CD4-positive, CD25-positive, alpha-beta regulatory T cell (primary cell): ENCODE data around the gene CCDC91. TPM values are rescaled to one million over a fixed set of nuclear protein-coding genes. Genes with fewer than 3 reads are reported as not detected.

ENCODE experiments used
- ATAC-seq, 2 donors: fragments of 150-1000 bp; cut with Tn5 transposase; one replicate each; pipeline ENCODE4 v1.10.0; 2021; ENCODE audit warnings: low read depth in 2 of 2, moderate number of reproducible peaks in 2 of 2, moderate library complexity in 1 of 2
- DNase-seq, 3 donors: peaks; one replicate each; pipeline versions ENCODE4 v3.0.0 to v3.0.0-alpha.2; 2012 to 2022; ENCODE audit warnings: mixed read lengths in 1 of 3
- H3K27ac ChIP-seq: one replicate; pipeline ENCODE4 v1.7.0; 2013; ENCODE audit warnings: mild to moderate bottlenecking, low read length; ENCODE audit not compliant: insufficient read depth, poor library complexity, severe bottlenecking
- H3K27me3 ChIP-seq: one replicate; pipeline ENCODE4 v1.7.0; 2013; ENCODE audit warnings: low read length; ENCODE audit not compliant: control insufficient read depth, insufficient read depth
- H3K36me3 ChIP-seq: one replicate; pipeline ENCODE4 v1.7.0; 2013; ENCODE audit warnings: mild to moderate bottlenecking, low read length, moderate library complexity; ENCODE audit not compliant: control insufficient read depth, insufficient read depth
- H3K4me1 ChIP-seq: 2 replicates; pipeline ENCODE4 v1.7.0; 2013; ENCODE audit warnings: mild to moderate bottlenecking, low read length; ENCODE audit not compliant: insufficient read depth, control insufficient read depth, poor library complexity, severe bottlenecking
- H3K4me3 ChIP-seq: one replicate; pipeline ENCODE4 v1.7.0; 2013; ENCODE audit warnings: low read depth, mild to moderate bottlenecking, low read length, moderate library complexity
- H3K9me3 ChIP-seq, 2 experiments: 1 replicate in 1 of 2; 2 replicates in 1 of 2; pipeline ENCODE4 v1.7.0; 2013; ENCODE audit warnings: low read length in 2 of 2, mild to moderate bottlenecking in 1 of 2, moderate library complexity in 1 of 2; ENCODE audit not compliant: control insufficient read depth in 2 of 2
- H3K27ac Mint-ChIP-seq, 3 donors: one replicate each; pipeline ENCODE4 v1.8.0; 2020 to 2022; ENCODE audit warnings: mild to moderate bottlenecking in 3 of 3, mixed read lengths in 3 of 3, moderate library complexity in 2 of 3
- H3K27me3 Mint-ChIP-seq: one replicate; pipeline ENCODE4 v1.8.0; 2022; ENCODE audit warnings: mild to moderate bottlenecking, mixed read lengths
- H3K36me3 Mint-ChIP-seq: one replicate; pipeline ENCODE4 v1.8.0; 2020; ENCODE audit warnings: mixed read lengths
- H3K4me1 Mint-ChIP-seq, 4 donors: one replicate each; pipeline ENCODE4 v1.8.0; 2020 to 2022; ENCODE audit warnings: mixed read lengths in 4 of 4, mild to moderate bottlenecking in 1 of 4
- H3K4me3 Mint-ChIP-seq, 4 donors: one replicate each; pipeline ENCODE4 v1.8.0; 2020 to 2022; ENCODE audit warnings: mild to moderate bottlenecking in 4 of 4, mixed read lengths in 4 of 4, moderate library complexity in 3 of 4
- H3K9me3 Mint-ChIP-seq, 7 donors: one replicate each; pipeline ENCODE4 v1.8.0; 2020 to 2022; ENCODE audit warnings: mixed read lengths in 7 of 7, mild to moderate bottlenecking in 3 of 7, moderate library complexity in 2 of 7
- polyA plus RNA-seq, 4 donors: library from polyadenylated mRNA; unstranded; fragments of 300-500 nt; fragmentation: Illumina TruSeq; gene quantifications; one replicate each; pipeline ENCODE4 v1.2.3, GENCODE V29; 2021
- total RNA-seq: library from RNA; stranded (reverse); gene quantifications from one replicate; pipeline ENCODE4 v1.2.3, GENCODE V29; 2022

Gene CCDC91
- total and polyA plus RNA-seq, 5 donors from 2014 or later, result 59.4 to 74.0 (median 66.2) TPM

DNA sequence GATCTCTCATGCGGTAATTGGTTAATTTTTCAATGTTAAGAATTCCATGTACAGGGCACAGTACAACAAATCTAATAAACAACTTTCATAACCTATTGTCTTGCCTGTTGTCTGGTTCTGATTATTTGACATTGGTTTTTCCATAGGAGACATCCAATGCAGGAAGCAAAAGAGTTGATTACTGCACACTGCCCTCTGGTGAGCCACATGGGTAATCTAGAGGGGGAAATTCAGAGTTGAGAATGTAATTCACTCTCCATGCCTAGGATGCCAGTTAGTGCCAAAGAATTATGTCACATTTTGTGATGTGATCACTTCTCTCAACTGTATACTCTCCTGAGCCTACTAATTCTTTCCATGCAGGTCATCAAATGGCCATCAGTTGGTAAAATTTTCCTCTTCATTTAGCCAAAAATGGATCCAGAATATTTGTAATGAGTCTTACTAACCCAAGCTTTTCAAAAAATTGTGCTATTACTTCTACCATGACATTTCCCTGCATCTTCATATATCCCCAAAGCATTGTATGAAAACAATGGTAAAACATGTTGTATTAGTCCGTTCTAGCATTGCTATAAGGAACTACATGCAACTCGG is 17.7 kb upstream of the CCDC91 start:
- H3K27me3 ChIP-seq, result no peaks in the 10 kb centered on the region
- Mint-ChIP-seq H3K4me3 (no peak overlapping the region), H3K27me3 (no peaks in the 10 kb centered on the region), H3K27ac (no peak overlapping the region), H3K9me3 (peaks cover 0 to 5% (median 0%) of the 10 kb centered on the region in 7 donors), H3K36me3 (peaks cover 9% of the 10 kb centered on the region), H3K4me1 (peaks cover 7 to 10% (median 8%) of the 10 kb centered on the region in 4 donors)
- H3K27ac ChIP-seq, result no peak overlapping the region
- H3K4me1 ChIP-seq, result no peaks in the 10 kb centered on the region
- H3K4me3 ChIP-seq, result no peak overlapping the region
- no peaks in the 10 kb centered on the region for H3K36me3 ChIP-seq
- no peaks in the 10 kb centered on the region for H3K9me3 ChIP-seq
- ATAC-seq, result no peak
- DNase-seq, result no peak

DNA sequence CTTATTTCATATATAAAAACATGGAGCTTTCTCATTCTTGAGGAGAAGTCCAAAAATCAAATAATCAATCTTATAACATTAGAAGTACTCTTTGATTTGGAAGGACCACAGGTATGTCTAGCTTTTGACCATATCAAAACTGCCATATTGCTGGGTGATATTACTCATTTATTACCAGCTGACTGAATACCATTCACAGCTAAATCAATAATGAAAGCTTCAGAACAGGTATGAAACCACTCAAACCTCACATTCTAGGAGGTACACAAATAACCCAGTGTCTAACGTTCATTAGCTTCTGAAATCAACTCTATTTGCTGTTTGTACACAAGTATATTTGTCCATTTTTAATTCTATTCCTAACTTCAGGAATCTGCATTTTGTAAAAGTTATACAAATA is 16.8 kb upstream of the CCDC91 start:
- no peaks in the 10 kb centered on the region for H3K27me3 ChIP-seq
- Mint-ChIP-seq H3K4me3 (no peak overlapping the region), H3K27ac (no peak overlapping the region), H3K9me3 (peaks cover 0 to 4% (median 0%) of the 10 kb centered on the region in 7 donors), H3K27me3 (no peaks in the 10 kb centered on the region), H3K4me1 (peaks cover 7 to 10% (median 8%) of the 10 kb centered on the region in 4 donors), H3K36me3 (peaks cover 9% of the 10 kb centered on the region)
- H3K4me1 ChIP-seq, result no peaks in the 10 kb centered on the region
- H3K36me3 ChIP-seq, result no peaks in the 10 kb centered on the region
- no peak overlapping the region for H3K4me3 ChIP-seq
- no peaks in the 10 kb centered on the region for H3K9me3 ChIP-seq
- no peak for DNase-seq
- H3K27ac ChIP-seq, result no peak overlapping the region
- no peak for ATAC-seq

DNA sequence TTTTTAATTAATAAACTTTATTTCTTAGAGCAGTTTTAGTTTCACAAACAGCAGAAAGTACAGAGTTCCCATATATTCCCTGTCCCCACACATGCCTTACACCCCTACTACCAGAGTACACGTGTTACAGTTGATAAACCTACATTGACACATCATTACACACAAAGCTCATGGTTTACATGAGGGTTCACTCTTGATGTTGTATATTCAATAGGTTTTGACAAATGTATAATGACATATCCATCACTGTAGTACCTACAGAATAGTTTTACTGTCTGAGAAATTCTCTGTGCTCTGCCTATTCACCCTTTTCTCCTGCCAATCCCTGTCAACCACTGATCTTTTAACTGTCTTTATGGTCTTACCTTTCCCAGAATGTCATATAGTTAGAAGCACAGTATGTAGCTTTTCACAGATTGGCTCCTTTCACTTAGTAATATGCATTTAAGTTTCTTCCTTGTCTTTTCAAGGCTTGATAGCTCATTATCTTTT is 15.1 kb upstream of the CCDC91 start:
- Mint-ChIP-seq H3K27ac (no peak overlapping the region), H3K9me3 (peaks cover 0 to 6% (median 0%) of the 10 kb centered on the region in 7 donors), H3K36me3 (peaks cover 9% of the 10 kb centered on the region), H3K27me3 (no peaks in the 10 kb centered on the region), H3K4me3 (no peak overlapping the region), H3K4me1 (peaks cover 7 to 10% (median 8%) of the 10 kb centered on the region in 4 donors)
- DNase-seq, result no peak
- Histone ChIP-seq H3K36me3 (no peaks in the 10 kb centered on the region), H3K4me1 (no peaks in the 10 kb centered on the region), H3K4me3 (no peak overlapping the region), H3K27ac (no peak overlapping the region), H3K27me3 (no peaks in the 10 kb centered on the region), H3K9me3 (no peaks in the 10 kb centered on the region)
- ATAC-seq, result no peak

DNA sequence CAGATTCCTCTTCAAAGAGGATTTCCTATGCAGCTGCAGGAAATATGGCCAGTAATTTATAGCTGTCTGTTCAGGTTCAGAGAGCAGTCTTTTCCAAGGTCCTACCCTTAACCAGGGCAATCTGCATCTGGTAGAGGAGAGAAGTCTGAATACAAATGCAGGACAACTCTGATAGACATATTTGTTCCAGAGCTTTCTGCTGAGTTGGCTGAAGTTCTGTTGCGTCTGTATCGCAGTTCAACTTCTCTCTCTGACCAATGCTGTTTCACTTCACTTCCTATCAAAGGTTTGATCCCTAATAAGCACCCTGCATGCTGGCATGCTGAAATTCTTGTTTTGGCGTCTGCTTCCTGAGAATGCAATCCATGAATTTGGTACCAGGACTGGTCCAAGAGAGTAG is 14.0 kb upstream of the CCDC91 start:
- ATAC-seq (no peak), DNase-seq (no peak)

DNA sequence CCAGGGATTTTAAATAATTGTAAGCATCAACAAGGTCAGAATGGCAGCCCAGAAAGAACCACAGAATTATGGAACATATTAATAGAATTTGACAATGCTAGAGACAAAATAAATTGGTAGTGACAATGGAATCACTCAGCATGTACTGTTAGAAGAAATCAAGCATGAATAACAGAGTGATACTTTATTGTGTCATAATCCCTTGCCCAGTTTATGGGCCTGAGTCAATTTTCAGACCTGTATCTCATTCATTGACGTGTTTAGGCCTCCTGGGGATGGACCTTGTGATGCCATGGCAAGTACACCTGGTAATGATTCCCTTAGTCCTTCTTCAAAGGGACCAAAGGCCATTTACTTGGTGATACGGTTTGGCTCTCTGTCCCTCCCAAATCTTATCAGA is 12.8 kb upstream of the CCDC91 start:
- Histone ChIP-seq H3K27me3 (no peaks in the 10 kb centered on the region), H3K4me3 (no peak overlapping the region), H3K36me3 (no peaks in the 10 kb centered on the region), H3K9me3 (no peaks in the 10 kb centered on the region), H3K27ac (no peak overlapping the region), H3K4me1 (no peaks in the 10 kb centered on the region)
- Mint-ChIP-seq H3K4me3 (no peak overlapping the region), H3K27me3 (peaks cover 3% of the 10 kb centered on the region), H3K9me3 (peaks cover 0 to 6% (median 0%) of the 10 kb centered on the region in 7 donors), H3K36me3 (peaks cover 9% of the 10 kb centered on the region), H3K27ac (no peak overlapping the region), H3K4me1 (no peaks in the 10 kb centered on the region)
- no peak for ATAC-seq
- DNase-seq, result no peak

More for the DNA sequence above, 14.0 kb upstream of the CCDC91 start:
- no peaks in the 10 kb centered on the region for H3K4me1 ChIP-seq
- Mint-ChIP-seq H3K36me3 (peaks cover 9% of the 10 kb centered on the region), H3K4me3 (no peak overlapping the region), H3K27me3 (no peaks in the 10 kb centered on the region), H3K27ac (no peak overlapping the region), H3K9me3 (peaks cover 0 to 6% (median 0%) of the 10 kb centered on the region in 7 donors), H3K4me1 (peaks cover 6 to 8% (median 8%) of the 10 kb centered on the region in 4 donors)
- H3K27ac ChIP-seq, result no peak overlapping the region
- H3K27me3 ChIP-seq, result no peaks in the 10 kb centered on the region
- H3K4me3 ChIP-seq, result no peak overlapping the region
- no peaks in the 10 kb centered on the region for H3K9me3 ChIP-seq
- H3K36me3 ChIP-seq, result no peaks in the 10 kb centered on the region

DNA sequence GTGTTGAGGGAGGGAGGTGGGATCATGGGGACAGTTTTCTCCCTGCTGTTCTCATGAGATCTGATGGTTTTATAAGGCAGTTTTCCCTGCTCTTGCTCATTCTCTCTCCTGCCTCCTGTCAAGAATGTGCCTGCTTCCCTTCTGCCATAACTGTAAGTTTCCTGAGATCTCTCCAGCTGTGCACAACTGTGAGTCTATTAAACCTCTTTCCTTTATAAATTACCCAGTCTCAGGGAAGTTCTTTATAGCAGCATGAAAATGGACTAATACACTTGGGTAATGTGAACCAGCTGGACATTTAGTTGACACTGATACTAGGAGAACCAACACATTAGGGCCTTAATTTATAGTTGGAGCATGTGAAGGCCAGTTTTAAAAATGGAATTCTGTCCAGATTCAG is 12.4 kb upstream of the CCDC91 start:
- DNase-seq (no peak), ATAC-seq (no peak)
- Mint-ChIP-seq H3K9me3 (peaks cover 0 to 5% (median 0%) of the 10 kb centered on the region in 7 donors), H3K4me1 (no peaks in the 10 kb centered on the region), H3K36me3 (peaks cover 9% of the 10 kb centered on the region), H3K27me3 (peaks cover 4% of the 10 kb centered on the region), H3K27ac (no peak overlapping the region), H3K4me3 (no peak overlapping the region)
- H3K4me1 ChIP-seq, result no peaks in the 10 kb centered on the region
- no peaks in the 10 kb centered on the region for H3K36me3 ChIP-seq
- H3K9me3 ChIP-seq, result no peaks in the 10 kb centered on the region
- H3K27ac ChIP-seq, result no peak overlapping the region
- H3K4me3 ChIP-seq, result no peak overlapping the region
- no peaks in the 10 kb centered on the region for H3K27me3 ChIP-seq

DNA sequence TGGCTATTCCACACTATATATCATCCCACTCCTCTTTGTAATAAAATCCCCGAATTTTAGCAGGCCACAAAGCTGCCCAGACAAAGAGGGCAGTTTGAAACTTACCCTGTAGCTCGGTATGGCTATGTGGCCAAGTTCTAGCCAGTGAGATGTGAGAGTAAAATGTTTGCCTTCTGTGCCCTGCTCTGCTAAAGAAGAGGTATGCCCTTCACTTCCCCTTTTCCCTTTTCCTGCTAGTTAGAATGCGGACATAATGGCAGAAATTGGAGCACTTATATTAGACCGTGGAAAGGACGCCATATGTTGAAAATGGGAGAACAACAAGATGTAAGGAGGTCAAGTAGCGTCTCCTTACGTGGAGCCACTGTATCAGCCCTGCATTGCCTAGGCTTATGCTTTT is 11.5 kb upstream of the CCDC91 start:
- H3K4me1 Mint-ChIP-seq, result no peaks in the 10 kb centered on the region
- peaks cover 8% of the 10 kb centered on the region for H3K27me3 Mint-ChIP-seq
- Histone ChIP-seq H3K27me3 (no peaks in the 10 kb centered on the region), H3K4me3 (no peak overlapping the region), H3K27ac (no peak overlapping the region), H3K36me3 (no peaks in the 10 kb centered on the region), H3K9me3 (no peaks in the 10 kb centered on the region), H3K4me1 (no peaks in the 10 kb centered on the region)
- H3K27ac Mint-ChIP-seq, result no peak overlapping the region
- peaks cover 13% of the 10 kb centered on the region for H3K36me3 Mint-ChIP-seq
- H3K4me3 Mint-ChIP-seq, result no peak overlapping the region
- ATAC-seq, result no peak
- peaks cover 0 to 5% (median 0%) of the 10 kb centered on the region in 7 donors for H3K9me3 Mint-ChIP-seq
- DNase-seq, result no peak

DNA sequence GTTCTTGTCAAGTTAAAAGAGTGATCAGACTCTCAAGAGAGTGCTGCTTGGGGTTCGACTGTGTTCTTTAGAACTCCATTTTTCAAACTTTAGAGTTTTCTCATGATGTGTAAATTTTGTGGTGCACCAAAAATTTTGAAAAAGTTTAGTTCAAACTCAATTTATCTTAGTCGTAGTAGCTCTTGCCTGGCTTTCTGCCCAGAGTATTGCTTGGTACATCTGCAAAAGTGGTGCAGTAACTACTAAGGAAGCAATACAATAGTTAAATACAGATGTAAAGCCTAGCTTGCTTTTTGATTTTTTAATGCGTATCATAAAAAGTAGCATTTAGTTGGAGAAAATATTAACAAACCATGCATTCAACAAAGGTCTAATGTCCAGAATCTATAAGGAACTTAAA is 9.5 kb upstream of the CCDC91 start:
- no peaks in the 10 kb centered on the region for H3K27me3 ChIP-seq
- Mint-ChIP-seq H3K4me1 (no peaks in the 10 kb centered on the region), H3K27me3 (peaks cover 9% of the 10 kb centered on the region), H3K36me3 (peaks cover 9% of the 10 kb centered on the region), H3K9me3 (peaks cover 0 to 5% (median 0%) of the 10 kb centered on the region in 7 donors), H3K27ac (no peak overlapping the region), H3K4me3 (no peak overlapping the region)
- DNase-seq, result no peak
- H3K4me3 ChIP-seq, result no peak overlapping the region
- H3K9me3 ChIP-seq, result no peaks in the 10 kb centered on the region
- no peaks in the 10 kb centered on the region for H3K36me3 ChIP-seq
- H3K27ac ChIP-seq, result no peak overlapping the region
- H3K4me1 ChIP-seq, result no peaks in the 10 kb centered on the region
- ATAC-seq, result no peak
